ENCODE data around the gene UBE3C.

Gene UBE3C

DNA sequence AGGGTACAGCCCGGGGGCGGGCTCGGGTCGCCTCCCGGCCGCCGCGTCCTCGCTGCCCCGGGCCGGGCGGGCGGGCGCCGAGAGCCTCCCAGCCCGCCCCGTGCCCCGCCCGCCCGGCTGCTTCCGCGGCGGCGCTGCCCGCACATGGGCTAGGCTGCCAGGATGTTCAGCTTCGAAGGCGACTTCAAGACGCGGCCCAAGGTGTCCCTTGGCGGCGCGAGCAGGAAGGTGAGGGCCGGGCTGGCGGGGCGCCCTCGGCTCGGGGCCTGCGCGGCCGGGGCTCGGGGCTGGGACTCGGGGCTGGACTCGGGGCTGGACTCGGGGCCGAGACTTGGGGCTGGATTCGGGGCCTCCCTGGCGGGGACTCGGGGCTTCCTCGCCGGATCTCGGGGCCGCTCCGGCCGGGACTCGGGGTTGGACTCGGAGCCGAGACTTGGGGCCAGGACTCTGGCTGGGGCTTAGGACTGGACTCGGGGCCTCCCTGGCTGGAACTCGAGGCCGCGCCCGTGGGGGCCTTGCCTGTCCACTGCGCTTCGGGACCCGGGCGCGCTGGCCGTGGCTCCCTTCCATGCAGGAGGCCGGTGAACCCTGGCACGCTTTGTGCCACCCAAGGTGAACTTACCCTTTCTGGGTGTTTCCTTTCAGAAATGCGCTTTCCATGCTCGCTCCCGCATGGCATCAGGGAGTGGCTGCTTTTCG, 534 bp downstream of the UBE3C start:
- TF ChIP-seq, protein P1, sequence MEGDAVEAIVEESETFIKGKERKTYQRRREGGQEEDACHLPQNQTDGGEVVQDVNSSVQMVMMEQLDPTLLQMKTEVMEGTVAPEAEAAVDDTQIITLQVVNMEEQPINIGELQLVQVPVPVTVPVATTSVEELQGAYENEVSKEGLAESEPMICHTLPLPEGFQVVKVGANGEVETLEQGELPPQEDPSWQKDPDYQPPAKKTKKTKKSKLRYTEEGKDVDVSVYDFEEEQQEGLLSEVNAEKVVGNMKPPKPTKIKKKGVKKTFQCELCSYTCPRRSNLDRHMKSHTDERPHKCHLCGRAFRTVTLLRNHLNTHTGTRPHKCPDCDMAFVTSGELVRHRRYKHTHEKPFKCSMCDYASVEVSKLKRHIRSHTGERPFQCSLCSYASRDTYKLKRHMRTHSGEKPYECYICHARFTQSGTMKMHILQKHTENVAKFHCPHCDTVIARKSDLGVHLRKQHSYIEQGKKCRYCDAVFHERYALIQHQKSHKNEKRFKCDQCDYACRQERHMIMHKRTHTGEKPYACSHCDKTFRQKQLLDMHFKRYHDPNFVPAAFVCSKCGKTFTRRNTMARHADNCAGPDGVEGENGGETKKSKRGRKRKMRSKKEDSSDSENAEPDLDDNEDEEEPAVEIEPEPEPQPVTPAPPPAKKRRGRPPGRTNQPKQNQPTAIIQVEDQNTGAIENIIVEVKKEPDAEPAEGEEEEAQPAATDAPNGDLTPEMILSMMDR (IDR thresholded peaks at IDR 0.05; ENCODE audit: control extremely low read depth, extremely low read depth, low read depth, missing control alignments) = no peak
- no peak for DNase-seq (ENCODE audit: extremely low spot score)
- POLR2A ChIA-PET = no interaction called here
- CTCF ChIA-PET = interaction anchor here (1.1 kb wide), 1 partner anchor 18 kb away, joined by 3 read pairs; no protein-coding TSS in a partner anchor

DNA sequence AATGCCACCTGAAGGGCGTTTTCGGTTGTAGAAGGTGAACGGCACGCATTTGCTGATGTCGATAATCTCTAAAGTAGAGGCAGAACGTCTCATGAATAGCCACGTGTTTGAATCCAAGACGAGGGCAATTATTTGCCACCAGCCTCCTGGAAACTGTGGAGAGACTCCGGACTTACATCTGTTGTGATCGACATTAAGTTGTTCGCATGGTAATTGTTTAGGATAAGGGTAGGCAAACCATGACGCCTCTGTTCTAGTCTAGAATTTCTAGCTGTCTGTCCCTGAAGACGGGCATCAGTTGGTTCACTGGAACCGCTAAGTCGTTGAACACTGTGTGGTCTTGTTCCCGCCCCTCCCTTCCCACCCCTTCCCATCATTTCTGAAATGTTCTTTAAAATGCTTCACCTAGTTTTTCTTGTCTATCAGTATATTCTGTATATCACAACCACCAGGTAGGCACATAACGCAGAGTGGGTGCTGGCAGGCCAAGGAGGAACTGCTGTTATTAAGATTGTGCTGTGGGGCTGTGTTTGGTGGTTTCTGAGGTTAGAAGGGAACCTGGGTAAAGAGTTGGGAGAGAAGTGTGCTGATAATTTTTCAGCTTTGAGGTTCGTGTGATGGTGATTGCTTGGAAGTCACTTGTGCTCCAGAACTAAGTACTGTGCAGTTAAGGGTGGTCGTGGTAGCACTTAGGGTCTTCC, 1.2 kb downstream of the UBE3C start:
- ChIA-PET POLR2A (no interaction called here), CTCF (interaction anchor here (1.2 kb wide), 1 partner anchor 112 kb away, joined by 3 read pairs; no protein-coding TSS in a partner anchor)
- DNase-seq (ENCODE audit: extremely low spot score) = no peak
- TF ChIP-seq, protein P1 (IDR thresholded peaks at IDR 0.05; ENCODE audit: control extremely low read depth, extremely low read depth, low read depth, missing control alignments) = no peak

DNA sequence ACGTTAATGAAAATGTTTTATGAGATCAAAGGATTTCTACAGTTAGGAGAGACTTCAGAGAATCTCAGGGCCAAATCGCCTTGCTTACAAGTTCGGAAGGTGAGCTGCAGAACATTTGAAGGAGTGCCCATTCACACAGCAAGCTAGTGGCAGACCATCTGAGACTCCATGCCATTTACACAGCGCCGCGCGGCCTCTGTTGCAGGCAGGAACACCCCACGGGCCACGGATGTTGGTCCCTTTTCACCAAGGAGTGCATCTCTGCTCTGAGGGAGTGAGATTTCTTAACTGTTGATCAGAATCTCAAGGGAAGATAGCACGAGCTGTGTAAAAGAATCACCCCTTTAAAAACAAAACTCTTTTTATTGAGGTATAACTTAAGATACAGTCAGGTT, 1.8 kb downstream of the UBE3C start:
- no peak for DNase-seq (ENCODE audit: extremely low spot score)

DNA sequence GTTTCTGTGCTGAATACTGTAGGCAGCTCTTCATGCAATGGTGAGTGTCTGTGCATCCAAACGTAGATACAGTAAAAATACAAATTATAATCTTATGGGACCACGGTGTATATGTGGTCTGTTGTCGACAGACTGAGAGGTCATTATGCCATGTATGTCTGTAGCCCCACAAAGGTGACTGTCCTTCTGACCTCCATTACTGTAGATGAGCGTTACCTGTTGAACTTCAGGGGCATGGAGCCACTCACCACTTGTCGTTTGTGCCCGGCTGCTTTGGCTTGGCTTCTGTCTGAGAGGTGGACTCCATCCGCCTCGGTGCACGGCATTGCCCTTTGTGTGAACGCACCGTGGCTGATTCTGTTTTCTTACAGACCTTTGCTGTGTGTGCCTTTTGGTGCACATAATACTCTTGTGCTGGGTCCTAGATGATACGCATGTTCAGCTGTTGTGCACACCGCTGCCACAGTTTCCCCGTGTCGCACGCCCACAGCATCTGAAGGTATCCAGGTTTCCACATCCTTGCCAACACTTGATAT, 2.9 kb downstream of the UBE3C start:
- TF ChIP-seq, protein P1 (IDR thresholded peaks at IDR 0.05; ENCODE audit: control extremely low read depth, extremely low read depth, low read depth, missing control alignments) = no peak
- ChIA-PET CTCF (interaction anchor here (0.6 to 1.9 kb wide), 5 partner anchors 11 to 132 kb away, joined by 3 to 10 read pairs (median 3); no protein-coding TSS in a partner anchor), POLR2A (no interaction called here)
- DNase-seq (ENCODE audit: extremely low spot score) = no peak

More for the DNA sequence above, 1.8 kb downstream of the UBE3C start:
- POLR2A ChIA-PET = no interaction called here
- TF ChIP-seq, protein P1 (IDR thresholded peaks at IDR 0.05; ENCODE audit: control extremely low read depth, extremely low read depth, low read depth, missing control alignments) = no peak
- CTCF ChIA-PET = interaction anchor here (1.2 kb wide), 1 partner anchor 112 kb away, joined by 3 read pairs; no protein-coding TSS in a partner anchor

DNA sequence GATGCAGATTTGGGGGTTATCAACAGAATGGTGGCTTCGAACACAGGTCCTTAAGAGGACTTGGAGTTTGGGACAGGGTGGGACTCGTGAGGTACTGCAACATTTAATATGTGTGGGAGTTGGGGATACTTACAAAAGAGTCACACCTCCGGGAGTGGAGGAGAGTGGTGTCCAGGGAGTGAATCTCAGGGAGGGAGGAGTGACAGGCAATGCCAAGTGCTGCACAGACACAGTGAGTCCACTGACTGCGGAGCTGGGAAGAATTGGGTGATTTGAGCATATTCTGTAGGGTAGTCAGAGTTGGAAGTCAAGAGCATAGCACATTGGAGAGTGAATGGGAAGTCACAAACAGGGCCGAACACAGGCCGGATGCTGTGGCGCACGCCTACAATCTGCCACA, 5.1 kb downstream of the UBE3C start:
- ChIA-PET POLR2A (no interaction called here), CTCF (interaction anchor here (1.9 kb wide), 1 partner anchor 9 kb away, joined by 7 read pairs; no protein-coding TSS in a partner anchor)
- DNase-seq (ENCODE audit: extremely low spot score) = no peak
- TF ChIP-seq, protein P1 (IDR thresholded peaks at IDR 0.05; ENCODE audit: control extremely low read depth, extremely low read depth, low read depth, missing control alignments) = no peak

DNA sequence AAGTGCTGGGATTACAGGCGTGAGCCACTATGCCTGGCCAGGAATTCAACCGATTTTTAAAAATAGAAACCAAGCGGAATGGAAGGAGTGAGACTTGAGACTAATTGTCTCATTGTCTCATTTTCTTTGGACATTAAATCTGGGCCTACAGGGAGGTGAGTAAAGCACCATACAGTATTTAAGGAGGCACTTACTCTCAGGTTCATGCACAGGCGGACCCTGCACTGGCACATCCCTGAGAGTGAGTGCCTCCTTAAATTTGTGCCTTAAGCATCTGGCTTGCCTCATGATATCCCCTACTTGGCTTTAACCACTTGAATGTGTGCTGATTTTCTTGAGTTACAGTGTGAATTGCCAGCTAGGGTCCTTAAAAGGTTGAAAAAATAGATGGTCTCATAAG, 10.6 kb downstream of the UBE3C start:
- CTCF ChIA-PET = no interaction called here
- POLR2A ChIA-PET = no interaction called here
- no peak for DNase-seq (ENCODE audit: extremely low spot score)
- TF ChIP-seq, protein P1 (IDR thresholded peaks at IDR 0.05; ENCODE audit: control extremely low read depth, extremely low read depth, low read depth, missing control alignments) = no peak
